GM21528 (cell line): ENCODE measurements around the gene TSHZ2.
"Not testable (repeated sequence)": the region's sequence is repeated elsewhere in the genome, so short reads cannot be mapped to it uniquely, and the experiment has no call there.

Source experiments
- ATAC-seq: cut with Tn5 transposase; IDR thresholded peaks from one replicate; pipeline ENCODE4 v1.9.1; 2021; ENCODE audit warnings: mild to moderate bottlenecking, moderate library complexity; ENCODE audit not compliant: unreplicated experiment, low FRiP score

Gene TSHZ2

GRCh38 chr20:53359425-53359824 is 387.3 kb downstream of the TSHZ2 start:
- no peak for ATAC-seq

GRCh38 chr20:53360852-53361251 is 388.7 kb downstream of the TSHZ2 start:
- no peak for ATAC-seq

- no peak for ATAC-seq
These were observed 390.6 kb downstream of the TSHZ2 start for GRCh38 chr20:53362736-53363135.

- no peak for ATAC-seq
These were observed 392.5 kb downstream of the TSHZ2 start for GRCh38 chr20:53364646-53365045.

DNA sequence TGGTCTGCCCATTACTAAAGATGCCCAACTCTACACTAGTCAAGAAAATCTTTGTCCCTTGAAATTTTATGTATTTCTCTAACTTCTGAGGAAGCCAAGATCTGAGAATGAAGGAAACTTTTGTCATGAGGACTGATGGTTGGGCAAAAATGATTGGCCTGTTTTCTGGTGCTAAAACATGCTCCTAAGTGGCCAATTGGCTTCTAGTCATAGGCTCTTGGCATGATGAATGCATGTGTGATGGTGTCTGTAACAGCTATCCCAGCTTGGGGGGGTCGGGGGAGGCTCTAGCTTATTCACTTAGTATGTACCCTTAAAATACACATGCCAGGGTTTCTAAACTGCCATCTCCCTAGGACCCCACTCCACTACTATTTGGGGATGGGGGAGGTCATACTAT is 392.9 kb downstream of the TSHZ2 start:
- no peak for ATAC-seq

DNA sequence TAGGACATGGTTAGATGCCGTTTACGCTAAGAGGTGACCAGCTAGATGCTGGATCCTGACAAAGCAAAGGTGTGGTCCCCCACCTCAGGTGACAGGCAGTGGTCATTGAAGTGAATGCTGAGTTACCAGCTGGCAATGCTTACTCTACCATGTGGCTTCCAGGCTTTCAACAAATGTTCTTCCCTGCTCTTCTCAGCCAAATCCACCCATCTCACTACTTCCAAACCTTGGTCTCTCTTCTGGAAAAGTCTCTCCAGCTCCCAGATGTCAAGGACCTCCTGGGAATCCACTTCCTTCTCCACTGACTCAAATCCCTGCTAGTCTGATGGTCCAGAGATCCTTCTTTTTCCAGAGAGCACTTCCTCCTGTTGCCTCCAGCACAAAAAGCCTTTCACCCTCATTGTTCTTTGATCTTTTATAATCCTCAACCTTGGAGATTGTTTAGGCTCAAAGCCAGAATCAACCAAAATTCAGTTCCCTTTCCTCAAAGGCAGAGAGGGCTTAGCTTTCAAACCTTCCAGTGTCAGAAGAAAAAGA is 393.4 kb downstream of the TSHZ2 start:
- ATAC-seq = no peak

DNA sequence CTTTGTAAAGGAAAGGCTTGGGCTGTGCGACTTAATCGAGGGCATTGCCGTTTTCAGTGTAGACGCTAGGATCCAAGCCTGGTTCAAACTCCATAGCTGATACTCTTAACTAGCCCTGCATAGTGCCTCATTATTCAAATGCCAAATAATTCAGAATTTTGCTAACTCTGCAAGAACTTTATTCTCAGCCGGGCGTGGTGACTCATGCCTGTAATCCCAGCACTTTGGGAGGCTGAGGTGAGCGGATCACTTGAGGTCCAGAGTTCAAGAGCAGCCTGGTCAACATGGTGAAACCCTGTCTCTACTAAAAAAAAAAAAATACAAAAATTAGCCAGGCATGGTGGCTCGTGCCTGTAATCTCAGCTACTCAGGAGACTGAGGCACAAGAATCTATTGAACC is 394.8 kb downstream of the TSHZ2 start:
- not testable (repeated sequence) for ATAC-seq

DNA sequence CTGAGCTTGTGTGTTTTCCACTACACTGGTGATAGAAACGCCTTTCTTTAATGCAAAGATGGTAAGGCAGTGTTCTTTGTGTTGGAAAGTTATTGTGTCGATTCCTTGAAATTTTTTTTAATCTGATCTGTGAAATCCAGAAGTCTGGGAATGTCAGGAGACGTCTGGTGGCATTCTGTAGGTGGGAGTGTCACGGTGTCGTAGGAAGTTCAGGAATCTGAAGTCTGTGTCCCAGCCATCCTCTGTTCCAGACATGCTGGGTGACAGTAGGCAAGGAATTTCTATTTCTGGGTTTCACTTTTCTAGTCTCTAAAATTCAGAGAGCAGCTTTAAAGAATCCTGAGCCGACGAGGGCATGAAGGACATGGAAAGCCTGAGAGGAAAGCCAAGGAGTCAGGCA is 397.7 kb downstream of the TSHZ2 start:
- ATAC-seq = no peak

- ATAC-seq = no peak
These were observed 398.3 kb downstream of the TSHZ2 start for GRCh38 chr20:53370345-53370961.

- no peak for ATAC-seq
These were observed 399.1 kb downstream of the TSHZ2 start for GRCh38 chr20:53371216-53371615.

DNA sequence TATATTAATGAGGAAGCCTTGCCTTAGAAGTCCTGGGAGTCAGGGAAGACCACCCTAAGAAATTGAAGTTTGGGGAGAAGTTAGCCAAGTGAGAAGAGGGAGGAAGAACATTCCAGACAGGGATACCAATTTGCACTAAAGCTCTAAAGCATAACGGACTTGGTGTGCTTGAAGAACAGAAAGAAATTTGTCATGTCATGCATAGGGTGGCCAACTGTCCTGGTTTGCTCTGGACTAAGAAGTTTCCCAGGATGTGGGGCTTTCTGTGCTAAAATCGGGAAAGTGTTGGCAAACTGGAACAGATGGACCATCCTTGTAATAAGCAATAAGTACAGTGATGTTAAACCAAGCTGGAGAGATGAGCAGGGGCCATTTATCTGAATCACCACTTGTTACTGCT is 403.9 kb downstream of the TSHZ2 start:
- no peak for ATAC-seq

DNA sequence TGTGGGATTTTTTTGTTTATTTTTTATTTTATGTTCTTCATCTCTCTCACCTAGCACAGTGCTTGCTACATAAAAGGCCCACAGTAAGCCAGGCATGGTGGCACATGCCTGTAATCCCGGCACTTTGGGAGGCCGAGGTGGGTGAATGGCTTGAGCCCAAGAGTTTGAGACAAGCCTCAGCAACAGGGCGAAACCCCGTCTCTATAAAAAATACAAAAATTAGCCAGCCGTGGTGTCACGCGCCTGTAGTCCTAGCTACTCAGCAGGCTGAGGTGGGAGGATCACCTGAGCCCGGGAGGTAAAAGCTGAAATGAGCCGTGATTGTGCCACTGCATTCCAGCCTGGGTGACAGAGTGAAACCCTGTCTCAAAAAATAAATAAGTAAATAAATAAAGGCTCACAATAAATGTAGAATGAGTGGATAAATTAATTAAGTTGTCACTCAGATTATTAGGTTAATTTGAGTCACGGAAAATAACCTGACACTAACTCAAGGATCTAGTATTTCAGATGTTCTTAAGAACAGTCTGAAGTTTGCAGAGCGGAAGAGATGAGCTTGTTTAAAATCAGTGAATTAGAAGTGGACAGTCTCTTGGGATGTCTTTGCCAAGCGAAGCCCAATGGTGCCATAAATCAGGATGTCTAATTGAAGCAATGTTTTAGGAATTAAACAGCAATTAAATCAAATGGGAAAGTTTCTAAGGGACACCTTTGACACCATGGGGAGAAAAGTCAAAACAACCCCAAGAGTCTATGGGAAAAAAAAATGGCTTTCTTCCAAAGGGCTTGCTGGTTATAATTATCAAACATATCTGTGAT is 407.1 kb downstream of the TSHZ2 start:
- ATAC-seq = no peak

DNA sequence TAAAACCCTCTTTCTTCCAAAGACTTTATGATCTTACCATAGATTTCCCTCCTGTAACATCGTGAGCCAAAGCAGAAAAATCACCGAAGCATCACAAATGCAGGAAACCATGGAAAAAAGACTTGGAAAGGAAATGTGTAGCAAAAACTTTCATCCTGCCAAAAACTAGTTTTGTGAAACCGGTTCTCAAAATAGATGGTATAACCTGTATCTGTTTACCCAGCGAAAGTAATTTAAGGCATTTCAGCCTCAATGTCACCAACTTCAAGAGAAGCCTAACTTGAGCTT is 407.6 kb downstream of the TSHZ2 start:
- no peak for ATAC-seq

GRCh38 chr20:53381568-53382262 is 409.6 kb downstream of the TSHZ2 start:
- ATAC-seq = no peak

GRCh38 chr20:53382263-53382844 is 410.2 kb downstream of the TSHZ2 start:
- no peak for ATAC-seq

- no peak for ATAC-seq
These were observed 411.8 kb downstream of the TSHZ2 start for GRCh38 chr20:53383916-53384315.

DNA sequence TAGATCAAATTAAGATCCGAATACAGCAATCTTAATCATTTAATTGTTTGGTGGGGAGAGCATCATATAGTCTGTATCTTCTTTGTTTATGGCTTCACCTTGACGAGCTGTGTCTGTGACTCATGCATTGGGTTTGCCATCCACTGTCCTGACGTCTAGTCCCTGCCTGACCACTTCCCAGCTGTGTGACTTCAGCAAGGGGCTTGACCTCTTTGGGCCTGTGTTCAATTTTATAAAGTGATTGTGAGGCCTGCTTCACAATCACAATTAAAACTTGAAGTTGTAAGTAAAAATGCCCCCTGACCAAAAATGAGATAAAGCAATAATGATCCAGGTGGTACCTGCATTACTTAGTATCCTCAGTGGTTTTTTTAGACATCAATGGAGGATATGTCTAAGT is 412.2 kb downstream of the TSHZ2 start:
- ATAC-seq = no peak

DNA sequence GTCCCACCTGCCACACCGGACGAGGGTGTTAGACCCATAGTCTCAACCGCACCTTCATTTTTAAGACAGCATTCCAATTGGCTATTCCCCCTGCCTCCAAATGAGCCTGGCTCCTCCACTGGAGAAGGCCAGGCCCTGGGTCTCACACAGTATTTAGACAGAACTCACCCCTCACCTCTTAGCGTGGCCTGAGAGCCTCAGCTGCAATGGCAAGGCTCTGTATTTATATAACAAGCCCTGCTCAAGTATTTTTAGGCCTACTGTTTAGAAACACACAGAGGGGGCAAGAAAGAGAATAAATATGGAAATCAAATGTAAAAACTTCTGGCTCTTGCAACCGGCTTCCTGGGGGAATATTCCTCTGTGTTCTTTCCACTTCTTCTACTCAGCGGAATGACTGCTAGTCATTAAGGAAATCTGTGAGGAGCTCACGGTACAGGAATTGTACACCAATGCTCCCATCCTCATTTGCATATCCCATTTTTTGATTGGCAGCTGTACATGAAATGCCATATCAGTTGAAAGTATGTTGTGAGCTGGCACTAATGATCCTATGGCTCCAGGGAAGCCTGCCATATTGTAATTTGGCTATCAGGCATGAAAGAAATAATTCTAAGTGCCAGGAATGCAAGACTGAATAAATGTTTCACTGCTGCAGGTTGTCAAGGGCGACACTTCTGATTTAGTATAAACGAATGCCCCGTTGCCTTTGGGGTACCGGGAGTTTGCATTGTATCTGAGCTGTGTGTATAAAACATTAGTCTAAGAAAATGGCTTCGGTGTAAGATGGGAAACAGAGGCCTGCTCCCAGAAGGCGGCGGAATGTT is 414.0 kb downstream of the TSHZ2 start:
- no peak for ATAC-seq

GRCh38 chr20:53387983-53388675 is 416.0 kb downstream of the TSHZ2 start:
- ATAC-seq = no peak
